Head of caudate nucleus (tissue), 42 donors: ENCODE data around the gene SMPDL3A.

Experiments used
- DNase-seq, 42 donors: peaks; one replicate each; pipeline versions ENCODE4 v3.0.0 to v3.0.0-alpha.2; 2020 to 2021; ENCODE audit warnings: mixed read lengths in 7 of 42
- intact Hi-C: fragments of 100-400 bp; cut with DNase I; formaldehyde crosslinking; loops from one replicate; pipeline ENCODE4 v1.15.0; 2022

Gene SMPDL3A

GRCh38 chr6:122770835-122771601, 18.0 kb upstream of the SMPDL3A start:
- no peak for DNase-seq
- intact Hi-C loops, result no loop called here

DNA sequence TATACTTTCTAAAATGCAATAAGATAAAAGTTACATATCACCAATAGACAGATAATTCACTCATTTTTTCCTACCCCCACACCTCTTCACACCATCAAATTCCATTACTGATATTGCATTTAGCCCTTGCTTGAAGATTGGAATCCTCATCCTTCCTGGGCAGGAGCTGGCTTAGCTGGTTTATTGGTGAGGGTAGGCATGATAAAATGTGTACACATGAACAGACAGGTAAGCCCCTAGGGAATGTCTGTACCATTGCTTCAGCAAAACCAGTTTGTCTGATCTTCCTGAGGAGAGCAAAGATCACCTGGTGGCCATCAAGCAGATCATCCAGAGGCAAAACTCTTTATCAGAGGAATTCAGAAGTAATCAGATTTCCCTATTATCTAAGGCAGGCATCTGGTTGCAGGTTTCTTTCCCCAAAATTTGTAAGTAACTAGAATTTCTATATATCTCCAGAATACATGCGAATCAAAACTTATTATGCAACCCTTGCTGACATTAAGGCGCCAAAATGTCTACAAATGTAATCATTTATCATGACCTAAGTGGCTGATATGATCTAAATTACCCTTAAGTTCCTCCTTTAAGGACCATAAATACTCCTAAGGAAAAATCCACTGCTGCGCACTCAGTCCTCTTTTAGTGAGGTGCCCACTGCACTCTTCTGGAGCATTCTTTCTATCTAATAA, 16.2 kb upstream of the SMPDL3A start:
- intact Hi-C loops, result no loop called here
- no peak for DNase-seq

GRCh38 chr6:122775975-122776374, 13.1 kb upstream of the SMPDL3A start:
- intact Hi-C loops, result no loop called here
- DNase-seq, result no peak

- intact Hi-C loops, result no loop called here
- no peak for DNase-seq
These were observed 10.8 kb upstream of the SMPDL3A start for GRCh38 chr6:122778302-122778701.

DNA sequence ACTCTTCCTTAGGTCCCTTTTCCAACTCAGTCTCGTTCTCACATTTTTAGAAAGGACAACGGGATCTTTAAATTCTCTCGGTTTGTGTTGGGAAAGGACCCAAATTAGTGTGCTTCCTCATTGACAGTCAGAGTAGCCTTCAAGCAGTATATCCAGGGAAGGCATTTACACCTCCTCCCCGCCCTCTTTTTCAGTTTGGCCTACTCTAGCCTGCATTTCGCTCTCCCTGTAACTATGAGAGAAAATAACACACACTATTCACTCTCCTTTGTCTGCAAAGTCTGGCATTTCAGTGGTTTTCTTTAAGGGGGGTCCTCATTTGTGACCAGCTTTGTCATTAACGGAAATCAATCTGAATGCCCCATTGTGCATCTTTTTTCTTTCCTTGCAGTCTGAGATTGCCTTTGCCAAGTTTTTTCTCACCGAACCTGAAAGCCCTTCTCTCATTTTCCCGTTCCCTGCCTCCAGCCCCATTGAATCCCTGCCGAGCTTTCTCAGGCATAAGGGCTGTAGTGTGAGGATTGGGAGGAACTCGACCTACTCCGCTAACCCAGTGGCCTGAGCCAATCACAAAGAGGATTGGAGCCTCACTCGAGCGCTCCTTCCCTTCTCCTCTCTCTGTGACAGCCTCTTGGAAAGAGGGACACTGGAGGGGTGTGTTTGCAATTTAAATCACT, 9.9 kb upstream of the SMPDL3A start:
- intact Hi-C loops, result no loop called here

GRCh38 chr6:122779667-122780066, 9.4 kb upstream of the SMPDL3A start, which contains the start of gene FABP7:
FABP7 (plus strand) TSS chr6:122779716; CDS start chr6:122779795, 79 bp downstream.
- no peak for DNase-seq
- intact Hi-C loops, result loop anchor here (10.0 kb wide), 1 partner anchor 55 kb away; no protein-coding TSS in a partner anchor

More for the DNA sequence above, 9.9 kb upstream of the SMPDL3A start:
- peak in 41 of 42 donors; percentile 20 to 78 (median 50) for DNase-seq

GRCh38 chr6:122780114-122780513, 8.9 kb upstream of the SMPDL3A start:
- intact Hi-C loops, result loop anchor here (10.0 kb wide), 1 partner anchor 55 kb away; no protein-coding TSS in a partner anchor
- no peak for DNase-seq

DNA sequence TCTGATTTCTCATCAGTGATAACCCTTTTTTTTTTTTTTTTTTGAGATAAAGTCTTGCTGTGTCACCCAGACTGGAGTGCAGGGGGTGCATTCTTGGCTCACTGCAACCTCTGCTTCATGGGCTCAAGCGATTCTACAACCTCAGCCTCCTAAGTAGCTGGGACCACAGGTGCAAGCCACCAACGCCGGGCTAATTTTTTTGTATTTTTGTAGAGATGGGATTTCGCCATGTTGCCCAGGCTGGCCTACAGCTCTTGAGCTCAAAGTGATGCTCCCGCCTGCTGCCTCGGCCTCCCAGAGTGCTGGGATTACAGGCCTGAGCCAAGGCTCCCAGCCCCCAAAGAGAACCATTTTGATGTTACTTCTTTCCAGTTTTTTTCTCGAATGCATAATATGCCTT, 7.3 kb upstream of the SMPDL3A start:
- no peak for DNase-seq
- intact Hi-C loops, result loop anchor here (10.0 kb wide), 1 partner anchor 53 kb away; no protein-coding TSS in a partner anchor

DNA sequence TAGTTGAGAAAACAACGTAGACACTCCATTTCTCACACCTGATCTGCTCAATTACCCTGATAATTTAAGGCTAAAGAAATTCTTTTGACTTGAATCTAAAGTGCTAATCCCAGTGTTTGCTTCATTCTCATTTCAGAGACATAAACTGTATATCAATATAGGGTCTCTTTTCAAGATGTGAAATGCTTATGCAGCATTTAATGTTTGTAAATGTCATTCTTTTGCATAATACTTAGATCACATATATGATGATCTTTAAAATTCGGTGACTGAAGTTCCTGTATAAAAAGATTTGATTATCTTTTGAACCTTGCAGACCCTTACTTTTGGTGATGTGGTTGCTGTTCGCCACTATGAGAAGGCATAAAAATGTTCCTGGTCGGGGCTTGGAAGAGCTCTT, 5.7 kb upstream of the SMPDL3A start:
- intact Hi-C loops, result loop anchor here (10.0 kb wide), 1 partner anchor 51 kb away; no protein-coding TSS in a partner anchor
- no peak for DNase-seq

DNA sequence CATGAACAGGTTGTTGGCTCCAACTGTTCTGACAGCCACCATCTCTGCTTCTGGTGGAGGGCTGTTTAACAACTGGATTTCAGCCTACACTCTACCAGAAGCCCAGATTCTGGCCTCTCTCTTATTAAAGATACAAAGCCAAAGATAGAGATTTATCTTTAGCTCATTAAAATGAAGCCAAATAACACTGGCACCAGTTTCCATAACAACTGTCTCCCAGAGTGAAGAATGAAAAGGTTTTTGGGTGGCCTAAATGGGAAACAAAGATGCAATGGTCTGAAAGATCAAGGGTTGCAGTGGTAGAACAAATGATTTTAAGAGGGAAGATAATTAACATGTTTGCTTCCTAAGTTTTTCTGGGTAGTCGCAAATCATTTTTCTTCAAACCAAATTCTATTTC, 3.2 kb upstream of the SMPDL3A start:
- intact Hi-C loops, result loop anchor here (10.0 kb wide), 1 partner anchor 49 kb away; no protein-coding TSS in a partner anchor

GRCh38 chr6:122787721-122788120, 1.3 kb upstream of the SMPDL3A start:
- no peak for DNase-seq
- intact Hi-C loops, result loop anchor here (10.0 kb wide), 1 partner anchor 47 kb away; no protein-coding TSS in a partner anchor

More for the DNA sequence above, 3.2 kb upstream of the SMPDL3A start:
- DNase-seq, result no peak

DNA sequence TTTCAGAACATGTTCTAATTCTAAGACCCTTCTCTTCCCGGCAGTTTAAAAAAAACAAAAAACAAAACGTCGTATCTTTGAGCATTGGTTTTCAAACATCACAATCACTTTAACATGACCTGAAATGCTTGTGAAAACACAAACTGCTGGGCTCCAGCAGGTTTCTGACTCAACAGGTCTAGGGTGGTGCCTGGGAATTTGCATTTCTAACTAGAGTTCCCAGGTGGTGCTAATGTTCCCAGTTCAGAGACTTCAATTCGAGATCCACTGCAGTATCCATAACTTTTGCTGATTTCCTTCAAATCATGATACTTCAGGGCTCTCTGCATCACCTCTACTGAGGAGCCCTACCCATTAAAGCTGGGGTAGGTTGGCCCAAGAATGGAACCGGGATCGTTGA, 850 bp upstream of the SMPDL3A start:
- no peak for DNase-seq
- intact Hi-C loops, result loop anchor here (10.0 kb wide), 1 partner anchor 47 kb away; no protein-coding TSS in a partner anchor

DNA sequence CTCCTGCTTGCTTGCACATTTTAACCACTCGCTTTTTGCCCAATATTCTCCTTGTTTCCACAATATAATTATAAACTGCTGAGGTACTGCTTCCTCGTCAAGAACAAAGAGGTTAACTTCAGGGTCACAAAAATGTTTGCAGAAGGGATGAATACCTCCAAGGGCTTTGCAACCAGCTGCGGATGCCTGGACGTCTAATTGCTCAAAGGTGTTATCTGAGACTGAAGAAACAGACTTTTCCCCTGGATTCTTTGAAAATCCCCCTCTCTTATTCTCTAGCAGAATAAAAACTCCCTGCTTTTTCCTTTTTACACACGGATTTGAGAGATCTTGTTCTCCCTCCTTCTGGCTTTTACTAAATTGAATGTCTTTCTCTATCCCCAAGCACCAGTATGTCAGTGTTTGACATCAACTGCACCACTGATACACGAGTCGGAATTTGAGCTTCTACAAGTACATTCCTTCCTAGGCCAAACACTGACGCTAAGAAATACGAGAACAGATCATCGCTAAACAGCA, 336 bp upstream of the SMPDL3A start:
- intact Hi-C loops, result loop anchor here (10.0 kb wide), 1 partner anchor 46 kb away; no protein-coding TSS in a partner anchor
- DNase-seq, result peak in 1 of 42 donors; percentile 42

DNA sequence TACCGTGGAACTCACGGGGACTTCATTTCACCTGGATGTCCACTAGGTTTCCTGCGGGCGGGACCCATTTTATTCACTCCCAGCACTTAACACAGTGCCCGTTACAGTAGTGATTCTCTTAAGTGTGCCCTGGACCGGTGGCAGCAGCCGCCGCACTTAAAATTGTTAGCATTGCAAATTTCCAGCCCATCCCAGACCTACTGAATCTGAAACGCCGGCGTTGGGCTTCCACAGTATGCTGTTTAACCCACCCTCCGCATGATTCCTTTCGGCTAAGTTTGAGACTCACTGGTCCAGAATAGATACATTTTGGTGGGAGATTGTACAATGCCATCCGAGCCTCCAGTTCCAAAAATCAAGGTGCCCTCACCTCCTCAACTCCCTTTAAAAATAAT, 967 bp downstream of the SMPDL3A start:
- intact Hi-C loops, result no loop called here
- peak in 15 of 42 donors; percentile 13 to 71 (median 42) for DNase-seq

GRCh38 chr6:122790423-122791309, 1.6 kb downstream of the SMPDL3A start:
- intact Hi-C loops, result no loop called here
- peak in 7 of 42 donors; percentile 14 to 52 (median 30) for DNase-seq

DNA sequence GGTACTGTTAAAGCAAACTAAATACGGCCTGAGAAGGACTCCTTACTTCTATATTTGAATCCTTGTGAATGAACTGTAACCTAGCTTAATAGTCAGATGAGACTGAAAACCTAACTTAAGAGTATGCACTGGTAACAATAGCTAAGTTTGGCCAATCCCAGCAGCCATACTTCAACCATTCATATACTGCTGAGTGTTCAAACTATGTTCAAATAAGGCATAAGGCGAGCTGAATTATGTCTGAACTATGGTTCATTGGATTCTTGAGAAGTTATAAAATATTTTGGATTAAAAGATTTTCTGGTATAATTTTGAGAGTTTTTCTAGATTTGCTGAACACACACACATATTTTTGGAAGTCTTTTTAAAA, 2.2 kb downstream of the SMPDL3A start:
- no peak for DNase-seq
- intact Hi-C loops, result no loop called here

- no peak for DNase-seq
- intact Hi-C loops, result no loop called here
These were observed 3.7 kb downstream of the SMPDL3A start for GRCh38 chr6:122792766-122793165.

DNA sequence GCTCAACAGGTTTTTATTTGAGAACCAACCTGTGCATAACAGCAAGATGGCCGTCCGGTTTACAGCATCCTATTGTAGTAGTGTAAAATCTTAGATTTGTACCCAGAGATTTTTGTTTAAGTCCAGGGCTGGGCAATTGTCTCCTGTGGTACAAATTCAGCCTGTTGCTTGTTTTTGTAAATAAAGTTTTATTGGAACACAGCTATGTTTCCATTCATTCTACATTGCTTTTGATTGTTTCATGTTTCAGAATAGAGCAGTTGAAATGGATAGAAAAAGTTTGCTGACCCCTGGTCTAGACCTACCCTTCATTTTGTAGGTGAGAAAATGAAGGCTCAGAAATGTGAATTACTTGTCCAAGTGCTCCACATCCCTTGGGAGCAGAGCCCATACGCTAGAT, 8.5 kb downstream of the SMPDL3A start:
- DNase-seq, result no peak
- intact Hi-C loops, result no loop called here
